ENCODE data around the gene XYLT1. TPM values are rescaled to one million over a fixed set of nuclear protein-coding genes. Genes with fewer than 3 reads are reported as not detected.

The XYLT1 gene
- total RNA-seq, 1 experiment from 2014 or later = not detected

GRCh38 chr16:17101646-17102045 is 369.1 kb downstream of the XYLT1 start:
- no peak overlapping the region for H3K4me3 ChIP-seq (ENCODE audit: low read length)
- no peaks in the 10 kb centered on the region for H3K9me3 ChIP-seq (ENCODE audit: low read length)
- no peaks in the 10 kb centered on the region for H3K36me3 ChIP-seq (ENCODE audit: low read depth, low read length)
- H3K9me2 ChIP-seq (replicated peaks; ENCODE audit: low read length) = no peaks in the 10 kb centered on the region
- BruUV-seq (replicated peaks) = no TSS peak
- no peak overlapping the region for H3K9ac ChIP-seq (ENCODE audit: low read length)
- ATAC-seq (no peak), DNase-seq (no peak)
- H3K4me2 ChIP-seq (ENCODE audit: low read length) = no peak overlapping the region
- no peaks in the 10 kb centered on the region for H3F3A ChIP-seq (ENCODE audit: low read length, unreplicated experiment)
- CTCF ChIA-PET = no interaction called here
- intact Hi-C loops (cut with micrococcal nuclease) = no loop called here
- H2AFZ ChIP-seq (ENCODE audit: low read length) = no peak overlapping the region
- H3K27me3 ChIP-seq (ENCODE audit: low read length) = no peaks in the 10 kb centered on the region
- H3K4me1 ChIP-seq (ENCODE audit: insufficient read depth, low read length) = no peaks in the 10 kb centered on the region
- TF ChIP-seq EZH2 (IDR thresholded peaks at IDR 0.05; ENCODE audit: low read length, unreplicated experiment) = no peak
- no peak for TF ChIP-seq CTCF (conservative IDR thresholded peaks at IDR 0.05; ENCODE audit: low read depth, low read length)
- no peak for TF ChIP-seq EZH2phosphoT487 (IDR thresholded peaks at IDR 0.05; ENCODE audit: borderline replicate concordance, low read length)
- H4K20me1 ChIP-seq (ENCODE audit: low read length) = no peaks in the 10 kb centered on the region
- POLR2A ChIA-PET (ENCODE audit: unreplicated experiment) = no interaction called here
- no peak overlapping the region for H3K27ac ChIP-seq (ENCODE audit: low read length)
- H3K79me2 ChIP-seq (ENCODE audit: low read length) = no peaks in the 10 kb centered on the region

GRCh38 chr16:17098685-17099084 is 372.1 kb downstream of the XYLT1 start:
- no TSS peak for BruUV-seq (replicated peaks)
- no peak overlapping the region for H3K9ac ChIP-seq (ENCODE audit: low read length)
- intact Hi-C loops (cut with micrococcal nuclease) = no loop called here
- no peaks in the 10 kb centered on the region for H3K4me1 ChIP-seq (ENCODE audit: insufficient read depth, low read length)
- no peak overlapping the region for H3K4me2 ChIP-seq (ENCODE audit: low read length)
- H3K9me3 ChIP-seq (ENCODE audit: low read length) = no peaks in the 10 kb centered on the region
- ATAC-seq (no peak), DNase-seq (no peak)
- H3K4me3 ChIP-seq (ENCODE audit: low read length) = no peak overlapping the region
- TF ChIP-seq CTCF (conservative IDR thresholded peaks at IDR 0.05; ENCODE audit: low read depth, low read length) (no peak), EZH2phosphoT487 (IDR thresholded peaks at IDR 0.05; ENCODE audit: borderline replicate concordance, low read length) (no peak)
- H3K36me3 ChIP-seq (ENCODE audit: low read depth, low read length) = no peaks in the 10 kb centered on the region
- H3F3A ChIP-seq (ENCODE audit: low read length, unreplicated experiment) = no peaks in the 10 kb centered on the region
- H4K20me1 ChIP-seq (ENCODE audit: low read length) = no peaks in the 10 kb centered on the region
- ChIA-PET CTCF (no interaction called here), POLR2A (ENCODE audit: unreplicated experiment) (no interaction called here)
- no peak overlapping the region for H2AFZ ChIP-seq (ENCODE audit: low read length)
- no peak overlapping the region for H3K27ac ChIP-seq (ENCODE audit: low read length)
- no peaks in the 10 kb centered on the region for H3K27me3 ChIP-seq (ENCODE audit: low read length)
- no peaks in the 10 kb centered on the region for H3K9me2 ChIP-seq (replicated peaks; ENCODE audit: low read length)
- H3K79me2 ChIP-seq (ENCODE audit: low read length) = no peaks in the 10 kb centered on the region

GRCh38 chr16:17084130-17084529 is 386.6 kb downstream of the XYLT1 start:
- H3K4me2 ChIP-seq (ENCODE audit: low read length) = no peak overlapping the region
- H3K9me2 ChIP-seq (replicated peaks; ENCODE audit: low read length) = no peaks in the 10 kb centered on the region
- ChIA-PET POLR2A (ENCODE audit: unreplicated experiment) (no interaction called here), CTCF (no interaction called here)
- H2AFZ ChIP-seq (ENCODE audit: low read length) = no peak overlapping the region
- H3K9ac ChIP-seq (ENCODE audit: low read length) = no peak overlapping the region
- DNase-seq = no peak
- no peaks in the 10 kb centered on the region for H3K4me1 ChIP-seq (ENCODE audit: insufficient read depth, low read length)
- no peaks in the 10 kb centered on the region for H3K27me3 ChIP-seq (ENCODE audit: low read length)
- BruUV-seq (replicated peaks) = no TSS peak
- TF ChIP-seq EZH2 (IDR thresholded peaks at IDR 0.05; ENCODE audit: low read length, unreplicated experiment) (no peak), EZH2phosphoT487 (IDR thresholded peaks at IDR 0.05; ENCODE audit: borderline replicate concordance, low read length) (no peak), CTCF (conservative IDR thresholded peaks at IDR 0.05; ENCODE audit: low read depth, low read length) (no peak)
- no peak overlapping the region for H3K27ac ChIP-seq (ENCODE audit: low read length)
- no peaks in the 10 kb centered on the region for H3K36me3 ChIP-seq (ENCODE audit: low read depth, low read length)
- H3K4me3 ChIP-seq (ENCODE audit: low read length) = no peak overlapping the region
- ATAC-seq = no peak
- no peaks in the 10 kb centered on the region for H3K9me3 ChIP-seq (ENCODE audit: low read length)
- no peaks in the 10 kb centered on the region for H4K20me1 ChIP-seq (ENCODE audit: low read length)
- no peaks in the 10 kb centered on the region for H3F3A ChIP-seq (ENCODE audit: low read length, unreplicated experiment)
- no peaks in the 10 kb centered on the region for H3K79me2 ChIP-seq (ENCODE audit: low read length)
- intact Hi-C loops (cut with micrococcal nuclease) = no loop called here
